HG02938 (cell line): Measurements from ENCODE around the gene MAGEA9.
"Not testable (repeated sequence)": the region's sequence is repeated elsewhere in the genome, so short reads cannot be mapped to it uniquely, and the experiment has no call there.

Source experiments
- ATAC-seq: cut with Tn5 transposase; IDR thresholded peaks from one replicate; pipeline ENCODE4 v1.9.1; 2021; ENCODE audit warnings: mild to moderate bottlenecking, moderate library complexity; ENCODE audit not compliant: unreplicated experiment

The MAGEA9 gene

GRCh38 chrX:149804102-149804501 lies 22.4 kb downstream of the MAGEA9 start:
- ATAC-seq = no peak

DNA sequence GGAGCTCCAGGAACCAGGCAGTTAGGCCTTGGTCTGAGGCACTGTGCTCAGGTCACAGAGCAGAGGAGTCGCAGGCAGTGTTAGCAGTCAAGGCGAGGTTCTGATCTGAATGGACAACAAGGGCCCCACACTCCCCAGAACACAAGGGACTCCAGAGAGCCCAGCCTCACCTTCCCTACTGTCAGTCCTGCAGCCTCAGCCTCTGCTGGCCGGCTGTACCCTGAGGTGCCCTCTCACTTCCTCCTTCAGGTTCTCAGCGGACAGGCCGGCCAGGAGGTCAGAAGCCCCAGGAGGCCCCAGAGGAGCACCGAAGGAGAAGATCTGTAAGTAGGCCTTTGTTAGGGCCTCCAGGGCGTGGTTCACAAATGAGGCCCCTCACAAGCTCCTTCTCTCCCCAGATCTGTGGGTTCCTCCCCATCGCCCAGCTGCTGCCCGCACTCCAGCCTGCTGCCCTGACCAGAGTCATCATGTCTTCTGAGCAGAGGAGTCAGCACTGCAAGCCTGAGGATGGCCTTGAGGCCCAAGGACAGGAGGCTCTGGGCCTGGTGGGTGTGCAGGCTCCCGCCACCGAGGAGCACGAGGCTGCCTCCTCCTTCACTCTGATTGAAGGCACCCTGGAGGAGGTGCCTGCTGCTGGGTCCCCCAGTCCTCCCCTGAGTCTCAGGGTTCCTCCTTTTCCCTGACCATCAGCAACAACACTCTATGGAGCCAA lies 26.2 kb downstream of the MAGEA9 start:
- no peak for ATAC-seq

GRCh38 chrX:149818652-149819051 lies 36.9 kb downstream of the MAGEA9 start:
- ATAC-seq = no peak

DNA sequence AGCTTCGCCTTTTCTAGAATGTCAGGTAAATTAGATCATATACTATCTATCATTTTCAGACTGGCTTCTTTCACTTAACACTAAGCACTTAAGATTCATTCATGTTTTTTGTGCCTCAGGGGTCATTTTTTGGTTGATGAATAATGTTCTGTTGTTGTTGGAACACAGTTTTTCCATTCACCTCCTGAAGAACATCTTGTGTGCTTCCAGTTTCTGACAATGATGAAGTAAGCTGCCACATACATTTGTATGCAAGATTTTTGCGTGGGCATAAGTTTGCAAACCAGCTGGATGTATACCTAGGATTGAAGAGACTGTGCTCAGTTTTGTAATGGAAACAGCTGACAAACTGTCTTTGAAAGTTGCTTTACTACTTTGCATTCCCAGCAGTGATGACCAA lies 37.6 kb downstream of the MAGEA9 start:
- no peak for ATAC-seq

DNA sequence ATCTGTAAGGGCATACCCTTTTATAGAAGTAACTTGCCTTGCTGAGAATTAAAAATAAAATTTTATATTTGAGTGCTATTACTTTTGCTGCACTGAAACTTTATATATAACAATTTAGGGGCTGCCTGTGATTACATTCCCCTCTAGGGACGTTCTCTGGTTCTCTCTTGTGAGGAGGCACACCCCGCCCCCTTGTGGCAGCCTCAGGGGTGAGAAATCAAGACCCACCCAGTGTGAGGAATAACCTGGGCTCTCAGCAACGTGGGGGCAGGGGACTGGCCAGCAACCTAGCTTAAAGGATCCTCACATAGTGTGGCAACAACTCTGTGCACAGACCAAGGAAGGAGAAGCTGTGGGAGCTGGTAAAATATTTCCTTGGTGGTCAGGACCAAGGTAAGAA lies 43.7 kb downstream of the MAGEA9 start:
- ATAC-seq = no peak

GRCh38 chrX:149827254-149827653 lies 45.5 kb downstream of the MAGEA9 start:
- ATAC-seq = no peak

- no peak for ATAC-seq
Measured at GRCh38 chrX:149829751-149830191, 48.0 kb downstream of the MAGEA9 start.

GRCh38 chrX:149830192-149830873 lies 48.6 kb downstream of the MAGEA9 start:
- no peak for ATAC-seq

DNA sequence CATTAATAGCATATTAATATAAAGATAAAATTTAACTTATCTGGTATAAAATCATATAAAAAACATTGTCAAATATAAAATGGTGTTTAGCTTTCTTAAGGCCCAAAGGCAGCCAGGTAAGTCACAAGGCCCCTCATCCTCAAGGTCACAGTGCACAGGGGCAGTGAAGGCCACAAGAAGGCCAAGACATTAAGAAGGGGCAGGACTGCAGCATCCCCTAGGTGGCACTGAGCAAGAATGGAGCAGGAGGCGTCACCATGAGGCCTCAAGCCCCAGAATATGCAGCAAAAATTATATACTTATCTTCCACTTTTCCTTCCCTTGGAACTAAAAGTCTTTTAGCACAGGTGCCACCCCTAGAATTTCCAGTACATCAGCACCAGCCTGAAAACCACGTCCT lies 49.7 kb downstream of the MAGEA9 start:
- no peak for ATAC-seq

DNA sequence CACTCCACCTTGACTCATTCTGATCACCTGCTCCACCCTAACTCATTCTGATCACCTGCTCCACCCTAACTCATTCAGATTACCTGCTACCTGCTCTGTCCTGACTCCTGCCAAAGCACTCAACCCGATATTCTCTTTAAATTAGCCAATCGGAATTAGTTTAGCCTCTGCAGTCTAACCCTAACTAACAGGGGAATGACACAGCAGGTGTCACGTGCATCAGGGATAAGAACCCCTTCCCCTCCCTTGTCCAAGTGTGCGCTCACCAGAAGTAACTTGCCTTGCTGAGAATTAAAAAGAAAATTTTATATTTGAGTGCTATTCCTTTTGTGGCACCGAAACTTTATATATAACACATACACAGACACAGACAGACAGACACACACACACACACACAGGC lies 55.0 kb downstream of the MAGEA9 start:
- not testable (repeated sequence) for ATAC-seq

DNA sequence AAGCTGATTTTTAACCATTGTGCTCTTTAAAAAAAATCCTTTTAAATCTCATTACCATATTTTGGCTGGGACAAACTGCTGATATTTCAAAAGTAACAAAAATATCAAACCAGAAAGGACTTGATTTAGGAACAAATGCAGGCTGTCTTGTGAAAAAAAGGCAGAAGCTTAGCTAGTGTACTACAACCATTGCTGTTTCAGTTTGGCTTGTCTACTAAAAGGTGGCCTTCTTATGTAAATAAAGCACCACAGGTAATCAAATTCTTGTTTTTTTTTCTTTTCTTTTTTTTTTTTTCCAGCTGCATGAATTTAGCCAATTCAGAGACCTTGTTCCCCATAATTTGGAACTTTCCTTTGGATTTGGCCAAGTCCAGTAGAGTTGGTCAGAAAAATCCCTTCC lies 55.4 kb downstream of the MAGEA9 start:
- no peak for ATAC-seq
